NT2/D1 (cell line): Measurements from ENCODE around the gene BSG.
"Not testable (repeated sequence)": the region's sequence is repeated elsewhere in the genome, so short reads cannot be mapped to it uniquely, and the experiment has no call there.

Experiments
- DNase-seq: peaks from one replicate; pipeline ENCODE4 v3.0.0-alpha.2; 2011; ENCODE audit warnings: low read depth, low spot score
- H3K27me3 ChIP-seq: 2 replicates; pipeline ENCODE4 v1.6.0; 2011; ENCODE audit warnings: mild to moderate bottlenecking; ENCODE audit not compliant: insufficient read length, insufficient read depth
- H3K36me3 ChIP-seq: 2 replicates; pipeline ENCODE4 v1.6.1; 2011; ENCODE audit warnings: mild to moderate bottlenecking, low read length, mixed read lengths; ENCODE audit not compliant: insufficient read depth, insufficient read length
- H3K4me1 ChIP-seq: 2 replicates; pipeline ENCODE4 v1.5.1; 2011; ENCODE audit not compliant: insufficient read depth, insufficient read length
- H3K4me3 ChIP-seq: 2 replicates; pipeline ENCODE4 v1.5.1; 2011; ENCODE audit warnings: low read depth; ENCODE audit not compliant: insufficient read length
- H3K9ac ChIP-seq: 2 replicates; pipeline ENCODE4 v1.6.0; 2011; ENCODE audit warnings: low read depth; ENCODE audit not compliant: insufficient read length
- H3K9me3 ChIP-seq: 2 replicates; pipeline ENCODE4 v1.5.1; 2011; ENCODE audit warnings: mild to moderate bottlenecking, low read length; ENCODE audit not compliant: insufficient read depth
- SUZ12 ChIP-seq: IDR thresholded peaks from 2 replicates; pipeline ENCODE4 v1.6.1; 2011; ENCODE audit not compliant: insufficient read length, insufficient read depth; ENCODE audit errors: extremely low read depth
- YY1 ChIP-seq: IDR thresholded peaks from 2 replicates; pipeline ENCODE4 v1.6.1; 2011; ENCODE audit not compliant: insufficient read length, insufficient read depth
- ZNF274 ChIP-seq: IDR thresholded peaks from 2 replicates; pipeline ENCODE4 v1.6.1; 2011; ENCODE audit warnings: mild to moderate bottlenecking, low read depth, low read length

Gene BSG

GRCh38 chr19:582497-583197, 10.3 kb downstream of the BSG start:
- TF ChIP-seq YY1 (no peak), ZNF274 (no peak), SUZ12 (no peak)
- Histone ChIP-seq H3K4me1 (peaks cover 22% of the 10 kb centered on the region), H3K36me3 (peaks cover 59% of the 10 kb centered on the region), H3K4me3 (no peak overlapping the region), H3K27me3 (no peaks in the 10 kb centered on the region), H3K9me3 (no peaks in the 10 kb centered on the region), H3K9ac (no peak overlapping the region)
- no peak for DNase-seq

GRCh38 chr19:583198-583967, 11.0 kb downstream of the BSG start:
- Histone ChIP-seq H3K4me3 (no peak overlapping the region), H3K9me3 (no peaks in the 10 kb centered on the region), H3K36me3 (peaks cover 52% of the 10 kb centered on the region), H3K27me3 (peaks cover 3% of the 10 kb centered on the region), H3K9ac (peak overlapping the region; percentile 27), H3K4me1 (peaks cover 24% of the 10 kb centered on the region)
- DNase-seq: no peak
- TF ChIP-seq ZNF274 (no peak), SUZ12 (no peak), YY1 (no peak)

GRCh38 chr19:583968-584239, 11.5 kb downstream of the BSG start:
- H3K27me3 ChIP-seq: peaks cover 8% of the 10 kb centered on the region
- no peak overlapping the region for H3K4me3 ChIP-seq
- no peak for DNase-seq
- peak overlapping the region; percentile 27 for H3K9ac ChIP-seq
- peaks cover 29% of the 10 kb centered on the region for H3K4me1 ChIP-seq
- H3K9me3 ChIP-seq: no peaks in the 10 kb centered on the region
- H3K36me3 ChIP-seq: peaks cover 49% of the 10 kb centered on the region
- no peak for TF ChIP-seq ZNF274
- TF ChIP-seq SUZ12: no peak
- TF ChIP-seq YY1: no peak

GRCh38 chr19:584240-585001, 12.0 kb downstream of the BSG start:
- TF ChIP-seq YY1: no peak
- TF ChIP-seq SUZ12: no peak
- TF ChIP-seq ZNF274: no peak
- H3K4me3 ChIP-seq: no peak overlapping the region
- peak; percentile 54 for DNase-seq
- H3K9ac ChIP-seq: peak overlapping the region; percentile 27
- H3K27me3 ChIP-seq: peaks cover 14% of the 10 kb centered on the region
- no peaks in the 10 kb centered on the region for H3K9me3 ChIP-seq
- H3K4me1 ChIP-seq: peaks cover 28% of the 10 kb centered on the region
- peaks cover 44% of the 10 kb centered on the region for H3K36me3 ChIP-seq

GRCh38 chr19:585146-585545, 12.8 kb downstream of the BSG start:
- not testable (repeated sequence) for H3K9me3 ChIP-seq, H3K4me3 ChIP-seq, DNase-seq, H3K9ac ChIP-seq
- peaks cover 36% of the 10 kb centered on the region for H3K36me3 ChIP-seq
- peaks cover 27% of the 10 kb centered on the region for H3K4me1 ChIP-seq
- peaks cover 14% of the 10 kb centered on the region for H3K27me3 ChIP-seq

GRCh38 chr19:585551-586110, 13.2 kb downstream of the BSG start:
- Histone ChIP-seq H3K4me1 (peaks cover 25% of the 10 kb centered on the region), H3K4me3 (no peak overlapping the region), H3K9ac (peak overlapping the region; percentile 0), H3K36me3 (peaks cover 31% of the 10 kb centered on the region), H3K9me3 (no peaks in the 10 kb centered on the region), H3K27me3 (peaks cover 19% of the 10 kb centered on the region)
- TF ChIP-seq SUZ12 (no peak), YY1 (no peak)
- no peak for DNase-seq
